Ishikawa (cell line): ENCODE results near the gene CLUH.
A peak's percentile ranks its signal among the peaks of the same experiment; 100 is the strongest.

ENCODE experiments used
- CEBPB ChIP-seq: IDR thresholded peaks from 2 replicates; pipeline ENCODE4 v1.6.1; 2012
- CREB1 ChIP-seq: IDR thresholded peaks from 2 replicates; pipeline ENCODE4 v1.6.1; 2012; ENCODE audit warnings: low read depth
- EGR1 ChIP-seq: IDR thresholded peaks from 2 replicates; pipeline ENCODE4 v1.6.1; 2012
- EP300 ChIP-seq: IDR thresholded peaks from 2 replicates; pipeline ENCODE4 v1.6.1; 2012; ENCODE audit warnings: borderline replicate concordance
- FOXM1 ChIP-seq: IDR thresholded peaks from 2 replicates; pipeline ENCODE4 v1.6.1; 2012; ENCODE audit warnings: low read depth, borderline replicate concordance
- MAX ChIP-seq: IDR thresholded peaks from 2 replicates; pipeline ENCODE4 v1.6.1; 2012
- NFIC ChIP-seq: IDR thresholded peaks from 2 replicates; pipeline ENCODE4 v1.6.1; 2012
- RAD21 ChIP-seq: IDR thresholded peaks from 2 replicates; pipeline ENCODE4 v1.6.1; 2012; ENCODE audit warnings: low read depth
- REST ChIP-seq: IDR thresholded peaks from 2 replicates; pipeline ENCODE4 v1.6.1; 2012; ENCODE audit warnings: low read depth, mild to moderate bottlenecking
- TAF1 ChIP-seq: IDR thresholded peaks from 2 replicates; pipeline ENCODE4 v1.6.1; 2012; ENCODE audit warnings: low read depth, mild to moderate bottlenecking
- TCF12 ChIP-seq: IDR thresholded peaks from 2 replicates; pipeline ENCODE4 v1.6.1; 2012; ENCODE audit warnings: low read depth
- TEAD4 ChIP-seq: IDR thresholded peaks from 2 replicates; pipeline ENCODE4 v1.6.1; 2012
- USF1 ChIP-seq: IDR thresholded peaks from 2 replicates; pipeline ENCODE4 v1.6.1; 2012
- YY1 ChIP-seq: IDR thresholded peaks from 2 replicates; pipeline ENCODE4 v1.6.1; 2012; ENCODE audit warnings: low read depth
- ZBTB7A ChIP-seq: IDR thresholded peaks from 2 replicates; pipeline ENCODE4 v1.6.1; 2012; ENCODE audit warnings: low read depth

The CLUH gene

GRCh38 chr17:2751491-2751890 lies 39.9 kb upstream of the CLUH start:
- TF ChIP-seq EP300 = no peak
- no peak for TF ChIP-seq FOXM1
- TF ChIP-seq ZBTB7A = no peak
- TF ChIP-seq EGR1 = no peak
- TF ChIP-seq MAX = no peak
- no peak for TF ChIP-seq TAF1
- no peak for TF ChIP-seq TEAD4
- no peak for TF ChIP-seq CREB1
- no peak for TF ChIP-seq YY1
- no peak for TF ChIP-seq RAD21
- TF ChIP-seq NFIC = no peak
- TF ChIP-seq TCF12 = no peak
- no peak for TF ChIP-seq CEBPB
- no peak for TF ChIP-seq REST

- no peak for TF ChIP-seq EGR1
- TF ChIP-seq YY1 = no peak
- no peak for TF ChIP-seq TEAD4
- TF ChIP-seq USF1 = no peak
- no peak for TF ChIP-seq NFIC
- TF ChIP-seq ZBTB7A = no peak
- TF ChIP-seq TCF12 = no peak
- TF ChIP-seq CREB1 = no peak
- no peak for TF ChIP-seq RAD21
- TF ChIP-seq REST = no peak
- TF ChIP-seq CEBPB = no peak
- TF ChIP-seq TAF1 = no peak
- no peak for TF ChIP-seq FOXM1
- no peak for TF ChIP-seq MAX
Observed at GRCh38 chr17:2750721-2751120, 39.2 kb upstream of the CLUH start.

GRCh38 chr17:2749784-2750181 lies 38.2 kb upstream of the CLUH start:
- TF ChIP-seq MAX = peak; percentile 67; the same call in 1 of the 2 replicates
- no peak for TF ChIP-seq ZBTB7A
- TF ChIP-seq REST = peak; percentile 97

GRCh38 chr17:2749058-2749783 lies 37.7 kb upstream of the CLUH start, which contains the start of gene CCDC92B:
TSS of gene CCDC92B (minus strand) at chr17:2749652. CDS start at chr17:2735145, 14,507 bp downstream.
- TF ChIP-seq NFIC = no peak
- TF ChIP-seq REST = no peak
- no peak for TF ChIP-seq EGR1
- TF ChIP-seq FOXM1 = no peak
- TF ChIP-seq MAX = no peak
- TF ChIP-seq CEBPB = no peak
- TF ChIP-seq ZBTB7A = no peak
- TF ChIP-seq YY1 = no peak
- TF ChIP-seq TAF1 = no peak
- TF ChIP-seq TEAD4 = no peak
- TF ChIP-seq TCF12 = no peak
- TF ChIP-seq RAD21 = no peak
- no peak for TF ChIP-seq CREB1
- no peak for TF ChIP-seq EP300
- no peak for TF ChIP-seq USF1
